SK-N-SH (cell line): Measurements from ENCODE around the gene R3HDM2. TPM values are rescaled to one million over a fixed set of nuclear protein-coding genes. Genes with fewer than 3 reads are reported as not detected.

Experiments used
- CTCF ChIA-PET: fragments of 300-600, 350-600 bp; formaldehyde crosslinking; extraction: SDS; loops from one replicate; lab custom pipeline; 2021; lab: Yijun Ruan, JAX
- POLR2A ChIA-PET: fragments of 350-600 bp; sonication (Branson Sonifier 250); formaldehyde crosslinking; extraction: SDS; loops from one replicate; lab custom pipeline; 2020; ENCODE audit warnings: antibody characterized with exemption, inconsistent platforms; lab: Yijun Ruan, JAX
- DNase-seq: peaks from one replicate; pipeline ENCODE4 v3.0.0; 2012
- H2AFZ ChIP-seq: fragments of 200-600 bp; sonication (generic); 2 replicates; pipeline ENCODE4 v1.8.1; 2016; ENCODE audit warnings: antibody characterized with exemption, mild to moderate bottlenecking, low read depth
- H3F3A ChIP-seq: fragments of 200-600 bp; sonication (generic); replicated peaks from 2 replicates; pipeline ENCODE3; 2016; ENCODE audit warnings: antibody characterized with exemption, mild to moderate bottlenecking; ENCODE audit not compliant: insufficient read depth
- H3K27ac ChIP-seq, 2 experiments: fragments of 200-500 bp in 1 of 2; fragments of 200-600 bp in 1 of 2; sonication (Bioruptor generic) in 1 of 2; sonication (generic), shearing (Covaris generic) in 1 of 2; 2 replicates each; pipeline versions ENCODE4 v1.5.1 to v1.6.1; 2014 to 2016; ENCODE audit warnings: low read depth in 2 of 2, inconsistent platforms in 1 of 2, low read length in 1 of 2, mild to moderate bottlenecking in 1 of 2, mixed read lengths in 1 of 2
- H3K27me3 ChIP-seq: fragments of 200-600 bp; sonication (generic), shearing (Covaris generic); 2 replicates; pipeline ENCODE4 v1.6.1; 2016; ENCODE audit warnings: mixed run types; ENCODE audit not compliant: insufficient read depth
- H3K36me3 ChIP-seq, 2 experiments: fragments of 200-500 bp in 1 of 2; fragments of 200-600 bp in 1 of 2; sonication (Bioruptor generic) in 1 of 2; sonication (generic) in 1 of 2; replicated peaks in 1 of 2; 2 replicates each; pipeline versions ENCODE3 to v1.5.1; 2014 to 2016; ENCODE audit warnings: low read length in 1 of 2, mild to moderate bottlenecking in 1 of 2; ENCODE audit not compliant: insufficient read depth in 2 of 2, control insufficient read depth in 1 of 2
- H3K4me1 ChIP-seq, 2 experiments: fragments of 200-500 bp in 1 of 2; fragments of 200-600 bp in 1 of 2; sonication (Bioruptor generic) in 1 of 2; sonication (generic), shearing (Covaris generic) in 1 of 2; 2 replicates each; pipeline versions ENCODE4 v1.5.1 to v1.6.1; 2014 to 2016; ENCODE audit warnings: low read depth in 1 of 2, low read length in 1 of 2, mixed run types in 1 of 2; ENCODE audit not compliant: insufficient read depth in 2 of 2, control insufficient read depth in 1 of 2
- H3K4me2 ChIP-seq: fragments of 200-600 bp; sonication (generic), shearing (Covaris generic); 2 replicates; pipeline ENCODE4 v1.6.1; 2017; ENCODE audit warnings: mixed run types
- H3K4me3 ChIP-seq, 2 experiments: fragments of 200-500 bp in 1 of 2; fragments of 200-600 bp in 1 of 2; sonication (Bioruptor generic) in 1 of 2; sonication (generic), shearing (Covaris generic) in 1 of 2; 2 replicates each; pipeline versions ENCODE4 v1.5.1 to v1.8.1; 2014 to 2016; ENCODE audit warnings: low read depth in 2 of 2, inconsistent platforms in 1 of 2, low read length in 1 of 2, mild to moderate bottlenecking in 1 of 2, mixed read lengths in 1 of 2, moderate library complexity in 1 of 2
- H3K79me2 ChIP-seq: fragments of 200-600 bp; sonication (generic); 2 replicates; pipeline ENCODE4 v1.8.1; 2017; ENCODE audit warnings: mild to moderate bottlenecking; ENCODE audit not compliant: insufficient read depth
- H3K9ac ChIP-seq: fragments of 200-600 bp; sonication (generic); 2 replicates; pipeline ENCODE4 v1.6.1; 2017; ENCODE audit warnings: mixed run types
- H3K9me2 ChIP-seq: fragments of 200-600 bp; sonication (generic); 2 replicates; pipeline ENCODE4 v1.6.1; 2017; ENCODE audit warnings: mixed run types
- H3K9me3 ChIP-seq: fragments of 200-600 bp; sonication (generic); 2 replicates; pipeline ENCODE4 v1.6.1; 2017; ENCODE audit warnings: mixed run types, mild to moderate bottlenecking, moderate library complexity
- H4K20me1 ChIP-seq: fragments of 200-600 bp; sonication (generic); 2 replicates; pipeline ENCODE4 v1.6.1; 2017; ENCODE audit warnings: mild to moderate bottlenecking, mixed run types; ENCODE audit not compliant: insufficient read depth
- EP300 ChIP-seq, 2 experiments: IDR thresholded peaks; 2 replicates each; pipeline versions ENCODE4 v1.4.0 to v1.6.1; 2012; ENCODE audit warnings: borderline replicate concordance in 1 of 2, low read depth in 1 of 2, low read length in 1 of 2
- FOSL2 ChIP-seq: IDR thresholded peaks from 2 replicates; pipeline ENCODE4 v1.4.0; 2012; ENCODE audit warnings: low read depth, mild to moderate bottlenecking, moderate library complexity, borderline replicate concordance
- GABPA ChIP-seq: IDR thresholded peaks from 2 replicates; pipeline ENCODE4 v1.4.0; 2012; ENCODE audit warnings: low read depth, mild to moderate bottlenecking
- GATA2 ChIP-seq: sonication (generic); formaldehyde crosslinking; IDR thresholded peaks from 2 replicates; pipeline ENCODE4 v1.5.0; 2020; ENCODE audit warnings: mild to moderate bottlenecking, missing genetic modification reagents
- JUND ChIP-seq: IDR thresholded peaks from 2 replicates; pipeline ENCODE4 v1.4.0; 2012
- NFIC ChIP-seq: IDR thresholded peaks from 2 replicates; pipeline ENCODE4 v1.4.0; 2012; ENCODE audit warnings: borderline replicate concordance
- NRF1 ChIP-seq: IDR thresholded peaks from 2 replicates; pipeline ENCODE4 v1.6.1; 2012; ENCODE audit warnings: low read depth, mild to moderate bottlenecking, low read length
- POLR2AphosphoS5 ChIP-seq: IDR thresholded peaks from 2 replicates; pipeline ENCODE4 v1.6.1; 2012; ENCODE audit warnings: low read depth, low read length
- RXRA ChIP-seq: IDR thresholded peaks from 2 replicates; pipeline ENCODE4 v1.4.0; 2012; ENCODE audit warnings: low read depth, mild to moderate bottlenecking, borderline replicate concordance
- SIN3A ChIP-seq: IDR thresholded peaks from 2 replicates; pipeline ENCODE4 v1.6.1; 2012; ENCODE audit warnings: low read depth, mild to moderate bottlenecking, low read length, moderate library complexity, borderline replicate concordance
- SMC3 ChIP-seq: IDR thresholded peaks from 2 replicates; pipeline ENCODE4 v1.6.1; 2012; ENCODE audit warnings: low read depth, low read length, improper control_type of control experiment
- TAF1 ChIP-seq: IDR thresholded peaks from 2 replicates; pipeline ENCODE4 v1.6.1; 2012; ENCODE audit warnings: low read depth, mild to moderate bottlenecking, low read length, moderate library complexity, borderline replicate concordance
- TEAD4 ChIP-seq: IDR thresholded peaks from 2 replicates; pipeline ENCODE4 v1.4.0; 2012; ENCODE audit warnings: mild to moderate bottlenecking, borderline replicate concordance; ENCODE audit not compliant: insufficient read depth
- WGBS: methylation state at CpG from one replicate; pipeline ENCODE4 v1.1.6; 2017; ENCODE audit warnings: low lambda C conversion rate; 5-methylcytosine and 5-hydroxymethylcytosine counted together
- polyA plus RNA-seq, 3 experiments: library from polyadenylated mRNA; depleted of rRNA; stranded (reverse); fragments of >200 nt; gene quantifications; 2 replicates each; pipeline ENCODE4 v1.2.3, GENCODE V29; 2012
- TF ChIP-seq, protein P1 (sequence below): IDR thresholded peaks from 2 replicates; pipeline ENCODE4 v1.4.0; 2012; ENCODE audit warnings: low read depth, borderline replicate concordance
- TF ChIP-seq, protein P2 (sequence below): IDR thresholded peaks from 2 replicates; pipeline ENCODE4; 2012
- TF ChIP-seq, protein P3 (sequence below): fragments of 150-350 bp; IDR thresholded peaks from 2 replicates; pipeline ENCODE4 v1.6.1; 2016; ENCODE audit warnings: mild to moderate bottlenecking, low read depth, low read length
- TF ChIP-seq, protein P4 (sequence below): IDR thresholded peaks from 2 replicates; pipeline ENCODE4 v1.4.0; 2012; ENCODE audit warnings: low read depth

R3HDM2 gene
- polyA plus RNA-seq, 1 of the 3 experiments (the other 2 are of a cell fraction) = 23.1 TPM

DNA sequence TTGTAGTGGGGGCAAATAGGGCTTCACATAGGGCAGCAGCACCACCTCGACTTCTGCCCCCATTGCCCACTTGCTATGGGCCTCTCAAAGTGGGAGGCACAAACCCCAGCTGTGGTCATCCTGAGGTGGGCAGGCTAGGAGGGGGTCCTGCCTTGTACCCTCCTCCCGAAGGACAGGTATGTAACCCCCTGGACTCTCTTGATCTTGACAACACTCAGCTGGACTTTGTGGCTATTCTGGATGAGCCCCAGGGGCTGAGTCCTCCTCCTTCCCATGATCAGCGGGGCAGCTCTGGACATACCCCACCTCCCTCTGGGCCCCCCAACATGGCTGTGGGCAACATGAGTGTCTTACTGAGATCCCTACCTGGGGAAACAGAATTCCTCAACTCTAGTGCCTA is 40.8 kb upstream of the R3HDM2 start:
- no peak overlapping the region for H3K4me2 ChIP-seq
- H3K9ac ChIP-seq = no peak overlapping the region
- no peak overlapping the region for H3K27ac ChIP-seq
- H3K9me2 ChIP-seq = no peaks in the 10 kb centered on the region
- H3K79me2 ChIP-seq = no peaks in the 10 kb centered on the region
- H3K9me3 ChIP-seq = no peaks in the 10 kb centered on the region
- no peak overlapping the region for H3K4me3 ChIP-seq
- H3K4me1 ChIP-seq = peaks cover 0 to 10% of the 10 kb centered on the region in 2 experiments; a peak in 2 of 4 replicates
- CTCF ChIA-PET = interaction anchor here (1.2 to 2.3 kb wide), 6 partner anchors 9 to 258 kb away, joined by 3 to 15 read pairs (median 6); partner anchors contain the start of genes GLI1 and INHBE
- peaks cover 95% of the 10 kb centered on the region for H3K27me3 ChIP-seq
- H3K36me3 ChIP-seq = no peaks in the 10 kb centered on the region
- TF ChIP-seq NFIC = no peak
- TF ChIP-seq TAF1 = no peak
- no peak for TF ChIP-seq POLR2AphosphoS5
- no peak for TF ChIP-seq GABPA
- TF ChIP-seq SMC3 = no peak
- TF ChIP-seq, protein P1, sequence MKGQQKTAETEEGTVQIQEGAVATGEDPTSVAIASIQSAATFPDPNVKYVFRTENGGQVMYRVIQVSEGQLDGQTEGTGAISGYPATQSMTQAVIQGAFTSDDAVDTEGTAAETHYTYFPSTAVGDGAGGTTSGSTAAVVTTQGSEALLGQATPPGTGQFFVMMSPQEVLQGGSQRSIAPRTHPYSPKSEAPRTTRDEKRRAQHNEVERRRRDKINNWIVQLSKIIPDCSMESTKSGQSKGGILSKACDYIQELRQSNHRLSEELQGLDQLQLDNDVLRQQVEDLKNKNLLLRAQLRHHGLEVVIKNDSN = no peak
- TF ChIP-seq, protein P2, sequence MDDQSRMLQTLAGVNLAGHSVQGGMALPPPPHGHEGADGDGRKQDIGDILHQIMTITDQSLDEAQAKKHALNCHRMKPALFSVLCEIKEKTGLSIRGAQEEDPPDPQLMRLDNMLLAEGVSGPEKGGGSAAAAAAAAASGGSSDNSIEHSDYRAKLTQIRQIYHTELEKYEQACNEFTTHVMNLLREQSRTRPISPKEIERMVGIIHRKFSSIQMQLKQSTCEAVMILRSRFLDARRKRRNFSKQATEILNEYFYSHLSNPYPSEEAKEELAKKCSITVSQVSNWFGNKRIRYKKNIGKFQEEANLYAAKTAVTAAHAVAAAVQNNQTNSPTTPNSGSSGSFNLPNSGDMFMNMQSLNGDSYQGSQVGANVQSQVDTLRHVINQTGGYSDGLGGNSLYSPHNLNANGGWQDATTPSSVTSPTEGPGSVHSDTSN = no peak
- no peak for TF ChIP-seq GATA2 (CRISPR knock-in tag)
- no peak for TF ChIP-seq EP300 (IDR thresholded peaks at IDR 0.05; ENCODE audit: borderline replicate concordance in 1 of 2, low read depth in 1 of 2, low read length in 1 of 2)
- no peak for TF ChIP-seq TEAD4
- TF ChIP-seq, protein P3, sequence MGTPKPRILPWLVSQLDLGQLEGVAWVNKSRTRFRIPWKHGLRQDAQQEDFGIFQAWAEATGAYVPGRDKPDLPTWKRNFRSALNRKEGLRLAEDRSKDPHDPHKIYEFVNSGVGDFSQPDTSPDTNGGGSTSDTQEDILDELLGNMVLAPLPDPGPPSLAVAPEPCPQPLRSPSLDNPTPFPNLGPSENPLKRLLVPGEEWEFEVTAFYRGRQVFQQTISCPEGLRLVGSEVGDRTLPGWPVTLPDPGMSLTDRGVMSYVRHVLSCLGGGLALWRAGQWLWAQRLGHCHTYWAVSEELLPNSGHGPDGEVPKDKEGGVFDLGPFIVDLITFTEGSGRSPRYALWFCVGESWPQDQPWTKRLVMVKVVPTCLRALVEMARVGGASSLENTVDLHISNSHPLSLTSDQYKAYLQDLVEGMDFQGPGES = no peak
- TF ChIP-seq RXRA = no peak
- TF ChIP-seq, protein P4, sequence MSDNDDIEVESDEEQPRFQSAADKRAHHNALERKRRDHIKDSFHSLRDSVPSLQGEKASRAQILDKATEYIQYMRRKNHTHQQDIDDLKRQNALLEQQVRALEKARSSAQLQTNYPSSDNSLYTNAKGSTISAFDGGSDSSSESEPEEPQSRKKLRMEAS = no peak
- POLR2A ChIA-PET = interaction anchor here (1.2 kb wide), 1 partner anchor 13 kb away, joined by 3 read pairs; no protein-coding TSS in a partner anchor
- WGBS = 50% methylated on average over 3 of the region's 3 CpGs
- no peaks in the 10 kb centered on the region for H3F3A ChIP-seq
- H4K20me1 ChIP-seq = no peaks in the 10 kb centered on the region
- no peak overlapping the region for H2AFZ ChIP-seq
- no peak for DNase-seq

DNA sequence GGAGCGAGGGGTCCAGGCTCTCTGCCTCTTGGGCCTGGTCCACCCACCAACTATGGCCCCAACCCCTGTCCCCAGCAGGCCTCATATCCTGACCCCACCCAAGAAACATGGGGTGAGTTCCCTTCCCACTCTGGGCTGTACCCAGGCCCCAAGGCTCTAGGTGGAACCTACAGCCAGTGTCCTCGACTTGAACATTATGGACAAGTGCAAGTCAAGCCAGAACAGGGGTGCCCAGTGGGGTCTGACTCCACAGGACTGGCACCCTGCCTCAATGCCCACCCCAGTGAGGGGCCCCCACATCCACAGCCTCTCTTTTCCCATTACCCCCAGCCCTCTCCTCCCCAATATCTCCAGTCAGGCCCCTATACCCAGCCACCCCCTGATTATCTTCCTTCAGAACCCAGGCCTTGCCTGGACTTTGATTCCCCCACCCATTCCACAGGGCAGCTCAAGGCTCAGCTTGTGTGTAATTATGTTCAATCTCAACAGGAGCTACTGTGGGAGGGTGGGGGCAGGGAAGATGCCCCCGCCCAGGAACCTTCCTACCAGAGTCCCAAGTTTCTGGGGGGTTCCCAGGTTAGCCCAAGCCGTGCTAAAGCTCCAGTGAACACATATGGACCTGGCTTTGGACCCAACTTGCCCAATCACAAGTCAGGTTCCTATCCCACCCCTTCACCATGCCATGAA is 40.3 kb upstream of the R3HDM2 start:
- CTCF ChIA-PET = interaction anchor here (1.2 to 2.3 kb wide), 6 partner anchors 9 to 231 kb away, joined by 3 to 15 read pairs (median 8); partner anchors contain the start of genes GLI1 and INHBE
- H3K9me2 ChIP-seq = no peaks in the 10 kb centered on the region
- POLR2A ChIA-PET = interaction anchor here (1.2 kb wide), 1 partner anchor 12 kb away, joined by 3 read pairs; no protein-coding TSS in a partner anchor
- H3K27ac ChIP-seq = no peak overlapping the region
- no peak overlapping the region for H3K4me3 ChIP-seq
- WGBS = 39% methylated on average over 4 of the region's 4 CpGs
- TF ChIP-seq NRF1 (no peak), SIN3A (no peak), FOSL2 (no peak), JUND (no peak), GATA2 (CRISPR knock-in tag) (no peak), TEAD4 (no peak)
- TF ChIP-seq, protein P3 = no peak
- H3F3A ChIP-seq = no peaks in the 10 kb centered on the region
- H3K4me2 ChIP-seq = no peak overlapping the region
- H3K79me2 ChIP-seq = no peaks in the 10 kb centered on the region
- no peak for DNase-seq
- no peaks in the 10 kb centered on the region for H3K36me3 ChIP-seq
- H4K20me1 ChIP-seq = no peaks in the 10 kb centered on the region
- no peak overlapping the region for H3K9ac ChIP-seq
- no peak overlapping the region for H2AFZ ChIP-seq
- H3K9me3 ChIP-seq = no peaks in the 10 kb centered on the region
- H3K27me3 ChIP-seq = peaks cover 90% of the 10 kb centered on the region
- H3K4me1 ChIP-seq = peaks cover 0 to 8% of the 10 kb centered on the region in 2 experiments; a peak in 2 of 4 replicates
